PFSK-1 (cell line): ENCODE measurements around the gene ZFAND6.

ENCODE experiments used
- FOXP2 ChIP-seq: optimal IDR thresholded peaks from 2 replicates; pipeline ENCODE3; 2011; ENCODE audit warnings: borderline replicate concordance, control low read depth, inconsistent platforms; ENCODE audit not compliant: insufficient read depth; ENCODE audit errors: extremely low read length, extremely low read depth
- POLR2AphosphoS5 ChIP-seq: IDR thresholded peaks from 2 replicates; pipeline ENCODE4 v1.6.1; 2012; ENCODE audit warnings: low read depth, mild to moderate bottlenecking, control low read depth, low read length, moderate library complexity
- SIN3A ChIP-seq: IDR thresholded peaks from 2 replicates; pipeline ENCODE4 v1.6.1; 2012; ENCODE audit warnings: mild to moderate bottlenecking, low read length, moderate library complexity, borderline replicate concordance; ENCODE audit not compliant: insufficient read depth
- TAF1 ChIP-seq: IDR thresholded peaks from 2 replicates; pipeline ENCODE4 v1.6.1; 2012; ENCODE audit warnings: low read length, control low read depth, borderline replicate concordance; ENCODE audit not compliant: insufficient read depth
- TF ChIP-seq, protein P1 (sequence below), 2 experiments: IDR thresholded peaks; 2 replicates each; pipeline versions ENCODE4 v1.6.1 to v1.8.0; 2011 to 2012; ENCODE audit warnings: low read depth in 2 of 2, low read length in 2 of 2, control low read depth in 1 of 2, inconsistent platforms in 1 of 2, mild to moderate bottlenecking in 1 of 2, moderate library complexity in 1 of 2; ENCODE audit not compliant: insufficient read depth in 1 of 2

Gene ZFAND6

DNA sequence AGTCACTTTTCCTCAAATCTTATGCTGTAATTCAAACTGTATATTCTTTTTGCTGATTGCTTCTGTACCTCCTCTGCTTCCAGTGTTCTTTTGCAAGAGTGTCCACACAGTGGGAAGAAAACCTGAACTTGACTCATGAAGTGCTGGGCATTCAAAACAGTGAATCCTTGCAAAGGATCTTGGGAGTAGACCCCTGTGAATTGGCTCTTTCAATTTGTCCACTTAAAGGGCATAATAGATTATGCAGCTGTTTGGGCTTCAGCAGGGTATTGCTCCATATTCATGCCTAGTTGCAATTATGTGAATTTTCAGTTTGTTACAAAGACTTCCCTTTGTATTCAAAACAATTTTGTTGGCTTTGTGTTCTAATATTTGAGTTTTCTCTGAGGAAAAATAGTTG, 11.4 kb downstream of the ZFAND6 start:
- TF ChIP-seq TAF1: no peak
- TF ChIP-seq POLR2AphosphoS5: no peak
- no peak for TF ChIP-seq SIN3A
- no peak for TF ChIP-seq FOXP2
- TF ChIP-seq, protein P1, sequence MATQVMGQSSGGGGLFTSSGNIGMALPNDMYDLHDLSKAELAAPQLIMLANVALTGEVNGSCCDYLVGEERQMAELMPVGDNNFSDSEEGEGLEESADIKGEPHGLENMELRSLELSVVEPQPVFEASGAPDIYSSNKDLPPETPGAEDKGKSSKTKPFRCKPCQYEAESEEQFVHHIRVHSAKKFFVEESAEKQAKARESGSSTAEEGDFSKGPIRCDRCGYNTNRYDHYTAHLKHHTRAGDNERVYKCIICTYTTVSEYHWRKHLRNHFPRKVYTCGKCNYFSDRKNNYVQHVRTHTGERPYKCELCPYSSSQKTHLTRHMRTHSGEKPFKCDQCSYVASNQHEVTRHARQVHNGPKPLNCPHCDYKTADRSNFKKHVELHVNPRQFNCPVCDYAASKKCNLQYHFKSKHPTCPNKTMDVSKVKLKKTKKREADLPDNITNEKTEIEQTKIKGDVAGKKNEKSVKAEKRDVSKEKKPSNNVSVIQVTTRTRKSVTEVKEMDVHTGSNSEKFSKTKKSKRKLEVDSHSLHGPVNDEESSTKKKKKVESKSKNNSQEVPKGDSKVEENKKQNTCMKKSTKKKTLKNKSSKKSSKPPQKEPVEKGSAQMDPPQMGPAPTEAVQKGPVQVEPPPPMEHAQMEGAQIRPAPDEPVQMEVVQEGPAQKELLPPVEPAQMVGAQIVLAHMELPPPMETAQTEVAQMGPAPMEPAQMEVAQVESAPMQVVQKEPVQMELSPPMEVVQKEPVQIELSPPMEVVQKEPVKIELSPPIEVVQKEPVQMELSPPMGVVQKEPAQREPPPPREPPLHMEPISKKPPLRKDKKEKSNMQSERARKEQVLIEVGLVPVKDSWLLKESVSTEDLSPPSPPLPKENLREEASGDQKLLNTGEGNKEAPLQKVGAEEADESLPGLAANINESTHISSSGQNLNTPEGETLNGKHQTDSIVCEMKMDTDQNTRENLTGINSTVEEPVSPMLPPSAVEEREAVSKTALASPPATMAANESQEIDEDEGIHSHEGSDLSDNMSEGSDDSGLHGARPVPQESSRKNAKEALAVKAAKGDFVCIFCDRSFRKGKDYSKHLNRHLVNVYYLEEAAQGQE (IDR thresholded peaks at IDR 0.05; ENCODE audit: insufficient read depth in 1 of 2, low read depth in 2 of 2, low read length in 2 of 2): no peak

DNA sequence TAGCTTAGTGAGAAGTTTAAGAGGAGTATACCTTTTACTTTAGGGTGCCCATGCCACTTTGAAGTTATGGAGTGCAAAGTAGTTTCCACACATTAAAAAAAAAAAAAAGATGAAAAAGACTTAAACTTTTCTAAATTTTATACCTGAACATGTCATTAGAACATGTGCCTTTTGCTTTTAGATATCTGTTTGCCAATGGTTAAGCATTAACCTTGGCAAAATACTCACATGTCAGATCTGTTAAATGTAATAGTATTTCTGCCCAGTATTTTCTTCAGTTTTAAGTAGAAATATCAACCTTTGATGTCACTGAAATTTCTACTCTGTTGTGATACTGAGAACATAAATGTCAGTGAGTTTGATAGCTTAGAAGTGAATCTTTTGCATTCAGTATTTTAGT, 12.2 kb downstream of the ZFAND6 start:
- TF ChIP-seq TAF1: no peak
- no peak for TF ChIP-seq FOXP2
- TF ChIP-seq, protein P1 (IDR thresholded peaks at IDR 0.05; ENCODE audit: insufficient read depth in 1 of 2, low read depth in 2 of 2, low read length in 2 of 2): no peak
- TF ChIP-seq POLR2AphosphoS5: no peak
- no peak for TF ChIP-seq SIN3A

DNA sequence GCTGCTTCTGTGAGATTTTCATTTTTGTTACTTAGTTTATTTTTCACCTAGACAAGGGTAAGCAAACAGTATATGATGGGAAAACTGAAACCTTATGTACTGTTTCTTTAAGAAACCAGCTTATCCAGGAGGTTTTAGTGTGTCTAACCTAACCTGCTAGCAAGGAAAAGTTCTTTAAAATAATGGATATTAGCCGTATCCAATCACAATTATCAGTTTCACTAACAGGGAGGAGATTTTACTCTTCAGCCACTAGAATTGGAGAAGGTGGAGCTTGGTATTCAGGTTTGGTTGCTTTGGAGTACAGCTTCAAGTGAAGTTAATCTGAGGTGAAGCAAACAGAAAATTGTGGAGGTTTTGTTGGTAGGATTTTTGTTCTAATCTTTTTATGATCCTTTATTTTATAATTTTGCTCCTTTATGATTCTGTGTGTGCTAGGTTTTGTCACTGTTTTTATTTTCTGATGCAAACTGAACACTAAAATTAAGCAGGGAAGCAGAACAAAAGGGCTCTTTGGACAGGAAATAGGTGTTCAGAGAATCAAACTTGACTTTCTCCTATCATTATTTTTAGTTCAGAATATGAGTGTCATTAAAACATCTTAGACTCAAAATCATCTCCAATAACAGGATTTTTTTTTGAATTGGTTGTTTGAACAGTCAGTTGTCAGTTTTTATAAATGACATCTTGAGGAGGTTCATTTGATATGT, 13.0 kb downstream of the ZFAND6 start:
- TF ChIP-seq FOXP2: no peak
- TF ChIP-seq POLR2AphosphoS5: peak; percentile 55; the same call in 1 of the 2 replicates
- TF ChIP-seq, protein P1 (IDR thresholded peaks at IDR 0.05; ENCODE audit: insufficient read depth in 1 of 2, low read depth in 2 of 2, low read length in 2 of 2): no peak
- no peak for TF ChIP-seq TAF1

DNA sequence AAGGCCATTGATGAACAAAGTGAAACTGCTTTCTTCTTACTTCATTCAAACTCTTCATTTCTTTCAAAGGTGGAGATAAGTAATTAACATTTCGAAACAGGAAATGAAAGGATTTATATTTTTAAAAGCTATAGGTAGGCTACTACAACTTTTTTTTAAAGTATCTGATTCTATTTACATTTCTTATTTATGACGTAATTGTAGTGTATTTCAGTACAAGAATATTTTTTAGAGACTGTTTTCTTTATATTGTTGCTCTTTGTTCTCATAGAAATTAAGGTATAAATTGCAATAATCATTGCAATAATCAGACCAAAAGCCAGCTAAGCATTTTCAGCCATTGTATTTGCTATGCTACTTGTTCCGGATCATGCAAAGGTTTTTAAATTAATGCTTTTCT, 13.7 kb downstream of the ZFAND6 start:
- TF ChIP-seq SIN3A (no peak), FOXP2 (no peak), TAF1 (no peak), POLR2AphosphoS5 (no peak)
- TF ChIP-seq, protein P1 (IDR thresholded peaks at IDR 0.05; ENCODE audit: insufficient read depth in 1 of 2, low read depth in 2 of 2, low read length in 2 of 2): no peak
